ENCODE results near the gene NR5A1. TPM values are rescaled to one million over a fixed set of nuclear protein-coding genes. Genes with fewer than 3 reads are reported as not detected.

The NR5A1 gene
- total RNA-seq, 1 donor from 2014 or later, result not detected

DNA sequence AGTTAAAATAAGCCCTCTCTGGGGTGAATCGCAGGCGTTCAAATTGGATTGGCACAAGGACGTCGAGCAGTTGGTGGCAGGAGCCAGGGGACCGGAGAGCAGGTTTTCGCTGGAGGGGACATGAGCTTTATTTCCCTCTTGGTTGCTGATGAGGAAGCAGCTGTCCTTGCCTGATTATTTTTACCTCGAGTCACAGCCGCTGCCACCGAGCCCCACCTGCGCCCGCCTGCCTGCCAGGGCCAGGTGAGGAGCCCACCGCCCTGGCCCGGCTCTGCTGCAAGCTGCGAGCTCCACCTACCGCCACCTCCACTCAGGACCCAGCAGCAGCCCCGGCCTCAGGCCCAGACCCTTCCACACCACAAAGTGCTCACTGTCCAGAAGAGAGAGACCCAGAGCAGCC is 65.9 kb downstream of the NR5A1 start:
- DNase-seq (ENCODE audit: low read depth, low spot score), result no peak

DNA sequence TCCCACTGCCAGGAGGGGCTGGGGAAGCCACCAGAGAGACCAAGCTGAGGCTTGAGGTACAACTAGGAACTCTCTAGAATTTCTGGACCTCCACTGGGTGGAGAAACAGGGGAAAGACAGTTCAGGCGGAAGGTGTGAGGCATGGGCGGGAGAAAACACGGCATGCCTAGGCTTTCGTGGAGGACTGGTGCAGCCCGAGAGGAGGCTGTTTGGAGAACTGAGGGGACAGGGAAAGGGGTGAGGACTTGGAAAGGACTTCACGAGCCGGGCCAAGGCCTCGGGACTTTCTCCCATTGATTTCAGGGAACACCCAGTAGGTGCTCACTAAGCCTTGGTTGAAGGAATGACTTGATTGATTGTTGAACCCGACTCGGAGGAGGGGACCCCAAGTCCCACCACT is 66.4 kb downstream of the NR5A1 start:
- no peak for DNase-seq (ENCODE audit: low read depth, low spot score)

DNA sequence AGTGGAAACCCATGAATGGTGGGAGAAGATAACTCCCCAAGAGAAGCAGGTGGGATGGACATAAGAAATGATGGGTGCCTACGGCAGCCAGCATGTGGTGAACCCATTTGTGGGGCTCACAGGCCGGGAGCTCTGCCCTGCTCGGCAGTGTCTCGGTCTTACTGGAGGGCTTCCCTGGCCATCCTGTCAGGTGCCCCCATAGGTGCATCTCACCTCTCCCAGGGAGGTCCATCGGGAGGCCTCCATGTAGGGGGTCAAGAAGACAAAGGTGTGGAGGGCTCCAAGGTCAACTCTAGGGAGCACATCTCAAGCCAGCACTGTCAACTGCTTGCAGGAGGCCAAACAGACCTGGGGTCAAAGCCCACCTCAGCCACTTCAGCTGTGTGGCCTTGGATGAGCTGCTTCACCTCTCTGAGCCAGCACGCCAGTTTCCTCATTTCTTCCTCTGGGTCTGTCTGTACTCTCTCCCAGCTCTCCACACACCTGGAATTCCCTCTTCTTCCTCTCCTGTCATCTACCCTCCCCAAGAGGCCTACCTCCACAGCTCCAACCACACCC is 67.4 kb downstream of the NR5A1 start:
- no peak for DNase-seq (ENCODE audit: low read depth, low spot score)

DNA sequence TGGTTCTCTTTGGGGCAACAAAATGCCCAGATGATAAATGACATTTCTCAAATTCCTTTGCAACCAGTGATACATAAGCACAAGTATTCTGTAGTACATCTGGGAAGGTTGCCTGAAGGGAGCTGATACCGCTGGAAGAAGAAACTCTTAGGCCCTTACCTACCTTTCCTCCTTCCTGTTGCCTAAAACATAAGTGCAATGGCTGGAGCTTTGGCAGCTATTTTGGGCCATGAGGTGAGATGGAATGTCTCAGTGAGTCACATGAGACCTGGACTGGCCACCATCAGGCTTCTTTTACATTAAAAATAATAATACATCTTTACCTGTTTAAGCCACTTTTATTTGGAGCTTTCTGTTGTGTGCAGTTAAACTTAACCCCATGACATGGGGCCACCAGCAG is 68.1 kb downstream of the NR5A1 start:
- DNase-seq (ENCODE audit: low read depth, low spot score), result no peak

GRCh38 chr9:124438091-124438490 is 69.1 kb downstream of the NR5A1 start:
- DNase-seq (ENCODE audit: low read depth, low spot score), result no peak

DNA sequence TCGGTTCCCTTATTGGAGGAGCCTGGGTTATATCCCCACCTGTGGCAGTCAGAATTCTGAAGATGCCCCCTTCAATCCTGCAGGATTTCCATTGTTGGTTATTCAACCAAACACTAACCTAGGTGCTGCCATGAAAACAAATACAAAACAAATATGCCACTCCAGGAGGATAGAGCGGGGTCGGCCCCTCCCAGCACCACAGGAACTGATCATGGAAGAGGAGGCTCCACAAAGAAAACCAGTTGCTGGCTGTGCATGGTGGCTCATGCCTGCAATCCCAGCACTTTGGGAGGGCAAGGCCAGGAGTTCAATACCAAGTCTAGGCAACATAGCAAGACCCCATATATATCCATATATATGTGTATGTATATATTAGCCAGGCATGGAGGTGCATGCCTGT is 70.1 kb downstream of the NR5A1 start:
- DNase-seq (ENCODE audit: low read depth, low spot score), result no peak

- DNase-seq (ENCODE audit: low read depth, low spot score), result no peak
These were observed 70.9 kb downstream of the NR5A1 start for GRCh38 chr9:124436320-124436719.

Other genes with a start within 250 kb of the NR5A1 start
- 37.5 and 46.9 TPM in 2 replicates for gene NEK6, start 249.4 kb downstream of the NR5A1 start, total RNA-seq
- 260 and 325 TPM in 2 replicates for gene PSMB7, start 92.0 kb downstream of the NR5A1 start, total RNA-seq
- not detected in 2 replicates for gene ADGRD2, start 56.9 kb downstream of the NR5A1 start, total RNA-seq